Endothelial cell of umbilical vein (primary cell): Measurements from ENCODE around the gene RBL1. TPM values are rescaled to one million over a fixed set of nuclear protein-coding genes. Genes with fewer than 3 reads are reported as not detected.

Experiments used
- BruUV-seq: library from RNA; stranded (reverse); fragments of 400-500 nt; replicated peaks from 2 replicates; lab custom pipeline; 2021; lab: Mats Ljungman, UMichigan
- CTCF ChIA-PET: fragments of 300-600, 350-600 bp; sonication (Branson Sonifier 250); formaldehyde crosslinking; loops from one replicate; lab custom pipeline; 2021; ENCODE audit warnings: antibody characterized with exemption, inconsistent platforms; lab: Charles Lee
- POLR2A ChIA-PET: fragments of 300-600, 350-600 bp; sonication (Branson Sonifier 250); formaldehyde crosslinking; loops from one replicate; lab custom pipeline; 2021; ENCODE audit warnings: antibody characterized with exemption, inconsistent platforms; lab: Charles Lee
- DNase-seq: peaks from one replicate; pipeline ENCODE4 v3.0.0-alpha.2; 2011; ENCODE audit warnings: low read depth, low spot score
- FAIRE-seq: peaks from 2 replicates; lab custom pipeline; 2011; peaks lifted over from hg19 to GRCh38; lab: Jason Lieb, UNC
- H2AFZ ChIP-seq: 2 replicates; pipeline ENCODE4 v1.6.0; 2012; ENCODE audit warnings: low read depth, low read length, control low read depth, inconsistent platforms
- H3K27ac ChIP-seq: 2 replicates; pipeline ENCODE4 v1.5.1; 2011; ENCODE audit warnings: low read depth, mild to moderate bottlenecking, control low read depth, low read length, moderate library complexity; ENCODE audit not compliant: insufficient read depth
- H3K27me3 ChIP-seq, 2 experiments: 2 replicates each; pipeline versions ENCODE4 v1.6.0 to v1.6.1; 2011; ENCODE audit warnings: low read length in 2 of 2, mixed read lengths in 1 of 2; ENCODE audit not compliant: control insufficient read depth in 2 of 2, insufficient read depth in 2 of 2
- H3K36me3 ChIP-seq, 2 experiments: 2 replicates in 1 of 2; 3 replicates in 1 of 2; pipeline ENCODE4 v1.5.1; 2011; ENCODE audit warnings: low read length in 2 of 2, mild to moderate bottlenecking in 1 of 2, moderate library complexity in 1 of 2; ENCODE audit not compliant: control insufficient read depth in 2 of 2, insufficient read depth in 2 of 2; ENCODE audit errors: extremely low read depth in 1 of 2
- H3K4me1 ChIP-seq: 3 replicates; pipeline ENCODE4 v1.5.1; 2011; ENCODE audit warnings: mild to moderate bottlenecking, low read length; ENCODE audit not compliant: control insufficient read depth, insufficient read depth; ENCODE audit errors: extremely low read depth
- H3K4me2 ChIP-seq: 2 replicates; pipeline ENCODE4 v1.6.1; 2011; ENCODE audit warnings: low read length, control low read depth, mixed read lengths; ENCODE audit not compliant: insufficient read depth
- H3K4me3 ChIP-seq, 3 experiments: fragments of 200-600 bp in 1 of 3; sonication (generic), shearing (Covaris generic) in 1 of 3; replicated peaks in 1 of 3; 2 replicates each; pipeline ENCODE4 v1.5.1; 2011 to 2016; ENCODE audit warnings: control low read depth in 3 of 3, low read length in 3 of 3, mild to moderate bottlenecking in 2 of 3, inconsistent platforms in 1 of 3, low read depth in 1 of 3, moderate library complexity in 1 of 3; ENCODE audit not compliant: insufficient read depth in 1 of 3
- H3K79me2 ChIP-seq: 2 replicates; pipeline ENCODE4 v1.6.0; 2012; ENCODE audit warnings: low read length, inconsistent platforms; ENCODE audit not compliant: control insufficient read depth, insufficient read depth
- H3K9ac ChIP-seq: replicated peaks from 2 replicates; pipeline ENCODE3; 2011; ENCODE audit warnings: low read length, control low read depth; ENCODE audit not compliant: insufficient read depth; ENCODE audit errors: extremely low read depth
- H3K9me1 ChIP-seq: replicated peaks from 3 replicates; pipeline ENCODE4 v1.6.0; 2011; ENCODE audit warnings: mild to moderate bottlenecking, low read length; ENCODE audit not compliant: control insufficient read depth, insufficient read depth; ENCODE audit errors: extremely low read depth
- H3K9me3 ChIP-seq: replicated peaks from 2 replicates; pipeline ENCODE4 v1.5.1; 2012; ENCODE audit warnings: low read length, inconsistent platforms; ENCODE audit not compliant: control insufficient read depth, insufficient read depth
- H4K20me1 ChIP-seq: replicated peaks from 2 replicates; pipeline ENCODE3; 2011; ENCODE audit warnings: mild to moderate bottlenecking, low read length; ENCODE audit not compliant: control insufficient read depth, insufficient read depth; ENCODE audit errors: extremely low read depth
- EZH2 ChIP-seq: IDR thresholded peaks from 2 replicates; pipeline ENCODE4 v1.6.1; 2012; ENCODE audit warnings: borderline replicate concordance, low read depth, mild to moderate bottlenecking, moderate library complexity, low read length, inconsistent platforms; ENCODE audit not compliant: severe bottlenecking
- GATA2 ChIP-seq: IDR thresholded peaks from 2 replicates; pipeline ENCODE4 v1.7.0; 2011; ENCODE audit warnings: low read depth, mild to moderate bottlenecking, moderate library complexity, mixed read lengths, low read length; ENCODE audit not compliant: insufficient read length, insufficient read depth
- JUN ChIP-seq: IDR thresholded peaks from 2 replicates; pipeline ENCODE4 v1.6.1; 2011; ENCODE audit warnings: borderline replicate concordance, low read depth; ENCODE audit not compliant: insufficient read length, insufficient read depth
- MYC ChIP-seq: IDR thresholded peaks from one replicate; pipeline ENCODE4 v1.6.1; 2011; ENCODE audit warnings: mild to moderate bottlenecking, low read depth, low read length
- POLR2A ChIP-seq: IDR thresholded peaks from 2 replicates; pipeline ENCODE4 v1.6.1; 2012; ENCODE audit warnings: low read depth, mild to moderate bottlenecking, control low read depth, low read length
- POLR2AphosphoS5 ChIP-seq: IDR thresholded peaks from 2 replicates; pipeline ENCODE4 v1.6.1; 2012; ENCODE audit warnings: low read depth, mild to moderate bottlenecking, control low read depth, low read length, moderate library complexity; ENCODE audit not compliant: insufficient read depth
- dilution Hi-C: fragments of 300-500 bp; cut with MboI; formaldehyde crosslinking; loops from one replicate; pipeline ENCODE4 v1.15.0; 2019; ENCODE audit warnings: low sequenced_read_pairs; ENCODE audit not compliant: extremely low pct_ligation_motif_present
- intact Hi-C: fragments of 100-400 bp; cut with micrococcal nuclease; formaldehyde crosslinking; loops from one replicate; pipeline ENCODE4 v1.10.0; 2022
- polyA plus RNA-seq, 4 experiments: library from polyadenylated mRNA; depleted of rRNA in 3 of 4; stranded (reverse) in 3 of 4; unstranded in 1 of 4; fragments of >200 nt; gene quantifications; 2 replicates each; pipeline versions ENCODE4 v1.2.1 to v1.2.3, GENCODE V29; 2011 to 2012; ENCODE audit warnings: missing spikeins in 1 of 4
- total RNA-seq: library from RNA; stranded (reverse); gene quantifications from 2 replicates; pipeline ENCODE4 v1.2.3, GENCODE V29; 2021
- TF ChIP-seq, protein P1 (sequence below): IDR thresholded peaks from 2 replicates; pipeline ENCODE4 v1.6.1; 2011; ENCODE audit not compliant: insufficient read depth, insufficient read length
- TF ChIP-seq, protein P2 (sequence below), 2 donors: IDR thresholded peaks; 1 replicate in 1 of 2; 2 replicates in 1 of 2; pipeline ENCODE4 v1.5.1; 2011; ENCODE audit warnings: low read length in 2 of 2, mild to moderate bottlenecking in 2 of 2, moderate library complexity in 2 of 2, control low read depth in 1 of 2, inconsistent platforms in 1 of 2, low read depth in 1 of 2; ENCODE audit not compliant: insufficient read depth in 1 of 2; ENCODE audit errors: extremely low read depth in 1 of 2

The RBL1 gene
- total and polyA plus RNA-seq, 2 donors (not counting 3 experiments of a cell fraction or from before 2014, with no cell fraction given): 3.1 to 20.1 TPM

DNA sequence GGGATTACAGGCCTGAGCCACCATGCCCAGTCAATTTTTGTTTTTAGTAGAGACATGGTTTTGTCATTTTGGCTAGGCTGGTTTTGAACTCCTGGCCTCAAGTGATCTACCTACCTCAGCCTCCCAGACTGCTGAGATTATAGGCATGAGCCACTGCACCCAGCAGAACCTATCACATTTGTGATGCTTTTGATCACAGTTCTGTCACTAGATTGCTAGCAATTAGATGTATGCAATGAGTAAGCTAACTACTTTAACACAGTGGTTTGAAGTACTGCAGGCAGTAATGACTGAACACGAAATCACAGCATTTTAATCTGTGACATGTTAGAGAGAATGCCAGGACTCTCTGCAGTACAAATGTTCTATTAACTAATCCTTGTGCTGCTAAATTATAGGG, 124.7 kb downstream of the RBL1 start:
- Histone ChIP-seq H3K79me2 (no peaks in the 10 kb centered on the region), H3K36me3 (no peaks in the 10 kb centered on the region), H3K9ac (no peak overlapping the region), H2AFZ (no peak overlapping the region), H3K4me1 (no peaks in the 10 kb centered on the region), H3K27ac (no peak overlapping the region), H3K27me3 (no peaks in the 10 kb centered on the region), H3K4me2 (no peak overlapping the region), H3K4me3 (no peak overlapping the region), H4K20me1 (no peaks in the 10 kb centered on the region), H3K9me3 (no peaks in the 10 kb centered on the region), H3K9me1 (no peaks in the 10 kb centered on the region)
- TF ChIP-seq EZH2: no peak
- TF ChIP-seq MYC: no peak
- no peak for TF ChIP-seq POLR2AphosphoS5
- TF ChIP-seq, protein P1, sequence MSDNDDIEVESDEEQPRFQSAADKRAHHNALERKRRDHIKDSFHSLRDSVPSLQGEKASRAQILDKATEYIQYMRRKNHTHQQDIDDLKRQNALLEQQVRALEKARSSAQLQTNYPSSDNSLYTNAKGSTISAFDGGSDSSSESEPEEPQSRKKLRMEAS: no peak
- no peak for TF ChIP-seq POLR2A
- TF ChIP-seq JUN: no peak
- TF ChIP-seq, protein P2, sequence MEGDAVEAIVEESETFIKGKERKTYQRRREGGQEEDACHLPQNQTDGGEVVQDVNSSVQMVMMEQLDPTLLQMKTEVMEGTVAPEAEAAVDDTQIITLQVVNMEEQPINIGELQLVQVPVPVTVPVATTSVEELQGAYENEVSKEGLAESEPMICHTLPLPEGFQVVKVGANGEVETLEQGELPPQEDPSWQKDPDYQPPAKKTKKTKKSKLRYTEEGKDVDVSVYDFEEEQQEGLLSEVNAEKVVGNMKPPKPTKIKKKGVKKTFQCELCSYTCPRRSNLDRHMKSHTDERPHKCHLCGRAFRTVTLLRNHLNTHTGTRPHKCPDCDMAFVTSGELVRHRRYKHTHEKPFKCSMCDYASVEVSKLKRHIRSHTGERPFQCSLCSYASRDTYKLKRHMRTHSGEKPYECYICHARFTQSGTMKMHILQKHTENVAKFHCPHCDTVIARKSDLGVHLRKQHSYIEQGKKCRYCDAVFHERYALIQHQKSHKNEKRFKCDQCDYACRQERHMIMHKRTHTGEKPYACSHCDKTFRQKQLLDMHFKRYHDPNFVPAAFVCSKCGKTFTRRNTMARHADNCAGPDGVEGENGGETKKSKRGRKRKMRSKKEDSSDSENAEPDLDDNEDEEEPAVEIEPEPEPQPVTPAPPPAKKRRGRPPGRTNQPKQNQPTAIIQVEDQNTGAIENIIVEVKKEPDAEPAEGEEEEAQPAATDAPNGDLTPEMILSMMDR (IDR thresholded peaks at IDR 0.05; ENCODE audit: extremely low read depth in 1 of 2, insufficient read depth in 1 of 2, low read depth in 1 of 2, low read length in 2 of 2): no peak
- no peak for TF ChIP-seq GATA2
- FAIRE-seq (no peak), DNase-seq (no peak)
- BruUV-seq: no TSS peak
- CTCF ChIA-PET: no interaction called here
- POLR2A ChIA-PET: no interaction called here
- intact Hi-C loops (no loop called here), dilution Hi-C loops (no loop called here)
